Osteoblast (primary cell): ENCODE data around the gene VNN1. TPM values are rescaled to one million over a fixed set of nuclear protein-coding genes. Genes with fewer than 3 reads are reported as not detected.
"Not testable (repeated sequence)": the region's sequence is repeated elsewhere in the genome, so short reads cannot be mapped to it uniquely, and the experiment has no call there.

Source experiments
- DNase-seq: peaks from one replicate; pipeline ENCODE4 v3.0.0; 2011; ENCODE audit warnings: low spot score, mixed read lengths; ENCODE audit not compliant: insufficient read length; ENCODE audit errors: missing footprints
- H2AFZ ChIP-seq: 2 replicates; pipeline ENCODE4 v1.6.0; 2011; ENCODE audit warnings: mild to moderate bottlenecking, low read length
- H3K27ac ChIP-seq: 2 replicates; pipeline ENCODE4 v1.5.1; 2011; ENCODE audit warnings: mild to moderate bottlenecking, low read depth, low read length, moderate library complexity
- H3K27me3 ChIP-seq: 2 replicates; pipeline ENCODE4 v1.6.0; 2012; ENCODE audit warnings: mild to moderate bottlenecking, control low read depth, inconsistent platforms, low read length, moderate library complexity; ENCODE audit not compliant: insufficient read depth
- H3K36me3 ChIP-seq: 2 replicates; pipeline ENCODE4 v1.5.1; 2011; ENCODE audit warnings: mild to moderate bottlenecking, low read length, control low read depth, moderate library complexity; ENCODE audit not compliant: insufficient read depth
- H3K4me1 ChIP-seq: 2 replicates; pipeline ENCODE4 v1.5.1; 2011; ENCODE audit warnings: mild to moderate bottlenecking, low read length, control low read depth, moderate library complexity; ENCODE audit not compliant: insufficient read depth
- H3K4me2 ChIP-seq: 2 replicates; pipeline ENCODE4 v1.6.0; 2011; ENCODE audit warnings: mild to moderate bottlenecking, low read length; ENCODE audit not compliant: insufficient read depth
- H3K4me3 ChIP-seq: fragments of 200-600 bp; sonication (generic); 3 replicates; pipeline ENCODE4 v1.5.1; 2012; ENCODE audit warnings: mild to moderate bottlenecking, low read length, inconsistent platforms; ENCODE audit not compliant: insufficient read depth
- H3K79me2 ChIP-seq: 2 replicates; pipeline ENCODE4 v1.6.0; 2012; ENCODE audit warnings: mild to moderate bottlenecking, low read length, control low read depth, inconsistent platforms; ENCODE audit not compliant: insufficient read depth
- H3K9me3 ChIP-seq: 2 replicates; pipeline ENCODE4 v1.5.1; 2011; ENCODE audit warnings: low read depth, low read length, control low read depth
- H4K20me1 ChIP-seq: 2 replicates; pipeline ENCODE4 v1.6.0; 2012; ENCODE audit warnings: mild to moderate bottlenecking, low read length, control low read depth; ENCODE audit not compliant: insufficient read depth
- CTCF ChIP-seq: IDR thresholded peaks from 2 replicates; pipeline ENCODE4 v1.5.1; 2011; ENCODE audit warnings: mild to moderate bottlenecking, low read depth, low read length, moderate library complexity; ENCODE audit errors: extremely low read depth
- total RNA-seq: library from RNA; depleted of rRNA; stranded (reverse); fragments of >200 nt; gene quantifications from 2 replicates; pipeline ENCODE4 v1.2.3, GENCODE V29; 2012

Gene VNN1
- total RNA-seq, 1 donor, result not detected

- Histone ChIP-seq H2AFZ (no peak overlapping the region), H3K4me1 (peaks cover 9% of the 10 kb centered on the region), H3K9me3 (no peaks in the 10 kb centered on the region), H3K27ac (no peak overlapping the region), H4K20me1 (no peaks in the 10 kb centered on the region), H3K79me2 (no peaks in the 10 kb centered on the region), H3K4me3 (no peak overlapping the region), H3K27me3 (peaks cover 13% of the 10 kb centered on the region), H3K36me3 (no peaks in the 10 kb centered on the region), H3K4me2 (no peak overlapping the region)
- no peak for DNase-seq
- no peak for TF ChIP-seq CTCF
Measured at GRCh38 chr6:132648828-132649227, 65.0 kb downstream of the VNN1 start.

DNA sequence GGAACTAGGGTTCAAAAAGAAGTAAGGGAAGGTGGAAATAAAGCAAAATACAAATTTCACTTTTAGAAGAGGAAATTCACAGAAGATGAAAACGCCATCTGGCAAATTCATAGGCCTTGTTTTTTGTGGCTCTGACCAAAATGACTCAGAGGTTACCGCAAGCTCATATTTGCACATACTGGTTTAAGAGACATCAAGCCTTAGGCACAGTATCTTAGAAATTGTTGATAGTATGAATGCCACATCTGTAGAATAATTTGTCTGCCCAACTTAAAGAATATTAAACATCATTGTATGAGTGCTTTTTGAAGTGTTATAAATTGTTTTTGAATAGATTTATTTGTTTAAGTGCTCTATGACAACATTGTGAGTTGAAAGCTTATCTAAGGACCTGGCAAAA, 65.5 kb downstream of the VNN1 start:
- no peak for TF ChIP-seq CTCF
- Histone ChIP-seq H3K27me3 (peaks cover 9% of the 10 kb centered on the region), H2AFZ (no peak overlapping the region), H3K4me2 (no peak overlapping the region), H3K4me3 (no peak overlapping the region), H4K20me1 (no peaks in the 10 kb centered on the region), H3K9me3 (no peaks in the 10 kb centered on the region), H3K79me2 (no peaks in the 10 kb centered on the region), H3K27ac (no peak overlapping the region), H3K36me3 (no peaks in the 10 kb centered on the region), H3K4me1 (peaks cover 9% of the 10 kb centered on the region)
- peak; percentile 52 for DNase-seq

DNA sequence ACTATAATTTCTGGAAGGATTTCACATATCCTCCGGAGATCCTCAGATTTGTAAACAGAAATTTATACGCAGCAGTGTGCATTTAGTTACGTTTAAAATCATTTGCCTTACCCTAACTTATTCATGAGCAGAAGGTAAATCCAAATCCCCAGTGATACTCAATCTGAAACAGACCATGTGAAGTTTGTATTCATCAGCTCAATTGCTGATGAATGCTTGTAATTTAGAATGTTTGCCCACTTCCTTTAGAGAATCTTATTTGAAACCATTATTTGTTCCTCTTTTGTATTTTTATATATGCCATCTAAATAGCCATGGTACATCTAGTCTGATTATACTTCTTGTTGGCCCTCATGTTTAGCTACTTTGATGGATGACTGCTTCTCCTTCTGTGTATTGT, 70.3 kb downstream of the VNN1 start:
- Histone ChIP-seq H3K4me2 (no peak overlapping the region), H3K9me3 (no peaks in the 10 kb centered on the region), H3K79me2 (no peaks in the 10 kb centered on the region), H3K27me3 (no peaks in the 10 kb centered on the region), H3K27ac (no peak overlapping the region), H2AFZ (no peak overlapping the region), H3K4me3 (no peak overlapping the region), H4K20me1 (no peaks in the 10 kb centered on the region), H3K36me3 (no peaks in the 10 kb centered on the region), H3K4me1 (peaks cover 2% of the 10 kb centered on the region)
- no peak for DNase-seq
- no peak for TF ChIP-seq CTCF

GRCh38 chr6:132637135-132637534, 76.7 kb downstream of the VNN1 start:
- not testable (repeated sequence) for H3K79me2 ChIP-seq, H3K4me1 ChIP-seq, H3K4me2 ChIP-seq, H2AFZ ChIP-seq, H3K27ac ChIP-seq, H3K27me3 ChIP-seq, H4K20me1 ChIP-seq, H3K4me3 ChIP-seq, DNase-seq, H3K36me3 ChIP-seq, H3K9me3 ChIP-seq

DNA sequence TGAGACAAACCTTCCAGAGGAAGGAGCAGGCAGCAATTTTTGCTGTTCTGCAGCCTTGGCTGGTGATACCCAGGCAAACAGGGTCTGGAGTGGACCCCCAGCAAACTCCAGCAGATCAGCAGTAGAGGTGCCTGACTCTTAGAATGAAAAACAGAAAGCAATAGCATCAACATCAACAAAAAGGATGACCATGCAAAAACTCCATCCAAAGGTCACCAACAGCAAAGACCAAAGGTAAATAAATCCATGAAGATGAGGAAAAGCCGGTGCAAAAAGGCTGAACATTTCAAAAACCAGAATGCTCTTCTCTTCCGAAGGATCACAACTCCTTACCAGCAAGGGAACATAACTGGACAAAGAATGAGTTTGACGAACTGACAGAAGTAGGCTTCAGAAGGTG, 77.9 kb downstream of the VNN1 start:
- DNase-seq, H4K20me1 ChIP-seq, H2AFZ ChIP-seq, H3K4me3 ChIP-seq, H3K4me1 ChIP-seq, H3K9me3 ChIP-seq, H3K79me2 ChIP-seq, H3K36me3 ChIP-seq, H3K4me2 ChIP-seq, H3K27ac ChIP-seq: not testable (repeated sequence)
- H3K27me3 ChIP-seq, result peaks cover 14% of the 10 kb centered on the region

- H3K27me3 ChIP-seq, result peaks cover 17% of the 10 kb centered on the region
- not testable (repeated sequence) for DNase-seq, H3K36me3 ChIP-seq, H3K4me1 ChIP-seq, H4K20me1 ChIP-seq, H2AFZ ChIP-seq, H3K79me2 ChIP-seq, H3K9me3 ChIP-seq, H3K4me2 ChIP-seq, H3K27ac ChIP-seq, H3K4me3 ChIP-seq
Measured at GRCh38 chr6:132635288-132635687, 78.6 kb downstream of the VNN1 start.
